ENCODE measurements around the gene WDR77.
A peak's percentile ranks its signal among the peaks of the same experiment; 100 is the strongest.

DNA sequence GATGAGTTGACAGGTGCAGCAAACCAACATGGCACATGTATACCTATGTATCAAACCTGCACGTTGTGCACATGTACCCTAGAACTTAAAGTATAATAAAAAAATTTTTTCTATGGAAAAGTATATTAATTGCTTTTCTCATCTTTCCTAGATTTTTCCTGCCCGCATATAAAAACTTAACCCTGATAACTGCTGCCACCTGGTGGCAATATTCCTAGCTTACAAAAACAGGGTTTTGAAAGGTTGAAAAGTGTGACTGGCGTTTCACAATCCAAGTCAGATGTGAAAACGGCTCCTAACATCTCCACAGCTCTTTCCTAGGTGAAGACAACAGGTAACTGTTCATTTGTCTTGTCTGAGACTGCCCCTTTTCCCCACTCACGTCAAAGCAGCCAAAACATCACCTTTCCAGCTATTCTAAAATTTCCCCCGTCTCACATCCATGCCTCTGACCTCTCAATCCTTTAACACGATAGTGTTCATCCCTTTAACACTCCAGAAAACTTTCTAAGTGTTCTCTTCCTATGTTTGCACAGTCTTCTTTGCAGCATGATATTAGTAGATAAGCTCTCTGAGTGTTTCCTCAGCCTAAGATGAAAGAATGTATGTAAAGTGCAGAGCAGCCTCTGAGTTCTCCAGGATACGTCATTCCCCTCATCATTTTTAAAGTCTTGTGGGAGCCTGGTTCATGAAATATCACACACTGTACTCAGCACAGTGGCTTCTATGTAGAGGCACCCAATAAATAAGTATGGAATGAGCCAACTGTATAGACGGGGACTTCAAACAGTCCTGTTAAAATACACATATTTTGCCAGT, 49.1 kb downstream of the WDR77 start:
- TF ChIP-seq, protein P1, sequence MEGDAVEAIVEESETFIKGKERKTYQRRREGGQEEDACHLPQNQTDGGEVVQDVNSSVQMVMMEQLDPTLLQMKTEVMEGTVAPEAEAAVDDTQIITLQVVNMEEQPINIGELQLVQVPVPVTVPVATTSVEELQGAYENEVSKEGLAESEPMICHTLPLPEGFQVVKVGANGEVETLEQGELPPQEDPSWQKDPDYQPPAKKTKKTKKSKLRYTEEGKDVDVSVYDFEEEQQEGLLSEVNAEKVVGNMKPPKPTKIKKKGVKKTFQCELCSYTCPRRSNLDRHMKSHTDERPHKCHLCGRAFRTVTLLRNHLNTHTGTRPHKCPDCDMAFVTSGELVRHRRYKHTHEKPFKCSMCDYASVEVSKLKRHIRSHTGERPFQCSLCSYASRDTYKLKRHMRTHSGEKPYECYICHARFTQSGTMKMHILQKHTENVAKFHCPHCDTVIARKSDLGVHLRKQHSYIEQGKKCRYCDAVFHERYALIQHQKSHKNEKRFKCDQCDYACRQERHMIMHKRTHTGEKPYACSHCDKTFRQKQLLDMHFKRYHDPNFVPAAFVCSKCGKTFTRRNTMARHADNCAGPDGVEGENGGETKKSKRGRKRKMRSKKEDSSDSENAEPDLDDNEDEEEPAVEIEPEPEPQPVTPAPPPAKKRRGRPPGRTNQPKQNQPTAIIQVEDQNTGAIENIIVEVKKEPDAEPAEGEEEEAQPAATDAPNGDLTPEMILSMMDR (IDR thresholded peaks at IDR 0.05) = peak in 2 of 3 donors; percentile 36 to 49
- TF ChIP-seq POLR2A (IDR thresholded peaks at IDR 0.05) = no peak
- TF ChIP-seq EP300 (IDR thresholded peaks at IDR 0.05) = no peak
